IPS-18c (cell line): ENCODE measurements around the gene FPGT.
"Not testable (repeated sequence)": the region's sequence is repeated elsewhere in the genome, so short reads cannot be mapped to it uniquely, and the experiment has no call there.

ENCODE experiments used
- H3K4me3 ChIP-seq: 2 replicates; pipeline ENCODE4 v1.7.0; 2013; ENCODE audit warnings: low read depth, mild to moderate bottlenecking, low read length, moderate library complexity; ENCODE audit not compliant: insufficient read depth
- H3K9me3 ChIP-seq: one replicate; pipeline ENCODE4 v1.6.1; 2013; ENCODE audit warnings: mild to moderate bottlenecking, low read length, moderate library complexity; ENCODE audit not compliant: control insufficient read depth, insufficient read depth

Gene FPGT

DNA sequence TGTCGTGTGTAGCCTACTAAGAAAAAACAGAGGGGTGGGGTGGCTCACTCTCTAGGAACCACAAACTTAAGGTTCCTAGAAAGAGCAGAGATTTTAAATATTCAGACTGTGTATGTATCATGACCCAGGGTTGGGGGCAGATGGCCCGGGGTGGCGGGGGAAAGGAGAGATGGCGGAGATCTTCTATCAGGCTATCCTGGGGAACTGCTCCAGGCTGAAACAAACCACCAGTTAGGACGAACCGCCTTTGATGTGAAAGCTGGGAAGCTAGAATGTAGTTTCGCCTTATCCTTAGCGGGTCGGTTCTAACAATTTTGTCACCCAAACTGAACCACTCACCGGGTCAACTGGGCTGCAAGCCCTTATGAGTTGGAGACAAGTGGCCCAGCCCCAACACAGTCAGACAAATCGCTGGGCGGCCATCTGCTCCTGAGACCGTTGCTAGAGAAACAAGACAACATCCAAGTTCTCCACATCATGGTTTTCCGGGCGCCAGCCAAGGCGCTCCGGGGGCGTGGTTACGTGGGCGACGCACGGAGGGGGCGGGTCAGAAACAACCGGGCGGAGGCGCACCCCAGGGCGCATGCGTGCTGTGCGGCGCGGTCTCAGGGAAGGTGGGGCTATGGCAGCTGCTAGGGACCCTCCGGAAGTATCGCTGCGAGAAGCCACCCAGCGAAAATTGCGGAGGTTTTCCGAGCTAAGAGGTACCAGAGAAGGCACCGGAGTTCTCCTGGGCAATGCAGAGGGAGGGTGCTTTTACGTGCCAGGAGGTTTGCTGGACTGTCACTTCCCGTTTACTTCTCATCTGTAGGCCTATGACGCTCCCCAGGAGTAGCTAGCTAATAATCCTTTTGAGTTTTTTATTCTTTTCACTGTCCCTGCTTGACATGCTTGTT lies at the start of gene FPGT, which contains the start of gene LRRIQ3:
FPGT (plus strand) TSS at position 586 of the 896 bp plus-strand sequence; CDS start at position 623, 37 bp downstream.
LRRIQ3 (minus strand) TSS at position 520 of the 896 bp plus-strand sequence. CDS start 14,492 bp downstream, outside the sequence.
- Histone ChIP-seq H3K4me3 (peak within 1 kb of the TSS; percentile 50), H3K9me3 (no peaks in the 10 kb centered on the region)

DNA sequence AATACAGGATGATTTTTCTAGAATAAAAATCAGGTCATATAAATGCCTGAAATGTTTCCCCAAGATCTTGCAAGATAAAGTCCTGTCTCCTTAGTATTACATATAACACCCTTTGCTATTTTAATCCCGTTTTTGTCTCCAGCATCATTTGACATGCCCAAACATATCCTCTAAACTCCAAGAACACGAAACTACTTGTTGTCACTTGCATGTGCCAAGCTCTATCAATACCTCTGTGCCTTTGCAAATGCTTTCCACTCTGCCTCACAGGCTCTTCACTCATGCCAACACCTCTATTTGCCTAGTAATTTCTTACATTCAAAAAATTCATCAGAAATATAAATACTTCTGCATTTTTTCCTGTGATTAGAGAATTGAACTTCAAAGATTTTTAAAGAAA lies 38.0 kb upstream of the FPGT start:
- no peaks in the 10 kb centered on the region for H3K9me3 ChIP-seq
- H3K4me3 ChIP-seq, result no peak overlapping the region

DNA sequence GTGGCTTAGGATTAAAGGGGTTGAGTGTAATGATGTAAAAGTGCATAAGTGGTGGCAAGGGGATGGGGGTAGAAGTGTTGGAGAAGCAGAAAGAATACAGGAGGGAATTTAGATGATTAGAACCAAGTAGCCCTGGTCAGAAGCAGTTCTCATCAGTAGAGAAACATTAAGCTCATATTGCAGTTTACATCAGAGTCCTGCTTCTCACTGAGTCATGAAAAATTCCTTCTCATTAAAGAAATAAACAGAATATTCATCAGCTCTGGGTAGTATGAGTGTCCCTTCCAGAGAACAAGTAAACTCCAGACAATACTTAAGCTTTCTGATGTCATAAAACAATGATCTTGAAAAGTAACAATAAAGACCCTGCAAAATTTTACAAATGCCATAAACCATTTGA lies 36.5 kb upstream of the FPGT start:
- Histone ChIP-seq H3K4me3 (no peak overlapping the region), H3K9me3 (no peaks in the 10 kb centered on the region)

DNA sequence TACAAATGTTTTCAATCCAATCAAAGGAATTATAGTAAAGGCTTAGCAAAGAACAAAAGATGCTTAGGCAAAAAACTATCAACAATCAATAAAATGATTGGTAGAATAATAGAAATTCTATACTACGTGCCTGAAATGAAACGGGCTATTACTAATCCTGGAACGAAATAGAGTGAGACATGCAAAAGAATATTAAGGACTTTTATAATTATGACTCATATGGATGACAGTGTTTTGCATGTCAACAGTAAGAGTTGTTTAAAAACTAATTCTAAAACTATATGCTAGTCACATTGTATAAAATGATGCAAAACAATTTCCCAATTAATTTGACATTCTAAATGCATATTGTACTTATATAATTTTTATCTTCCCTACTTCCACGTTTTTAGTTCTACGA lies 35.7 kb upstream of the FPGT start:
- no peak overlapping the region for H3K4me3 ChIP-seq

DNA sequence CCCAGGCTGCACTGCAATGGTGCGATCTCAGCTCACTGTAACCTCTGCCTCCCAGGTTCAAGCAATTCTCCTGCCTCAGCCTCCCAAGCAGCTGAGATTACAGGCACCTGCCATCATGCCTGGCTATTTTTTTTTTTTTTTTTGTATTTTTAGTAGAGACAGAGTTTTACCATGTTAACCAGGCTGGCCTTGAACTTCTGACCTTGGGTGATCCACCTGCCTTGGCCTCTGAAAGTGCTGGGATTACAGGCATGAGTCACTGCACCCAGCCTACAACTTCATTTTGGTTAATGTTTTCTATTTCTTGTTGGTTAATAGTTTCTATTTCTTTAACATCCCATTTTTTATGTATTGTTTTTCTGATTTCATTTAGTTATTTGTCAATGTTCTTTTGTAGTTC lies 23.6 kb upstream of the FPGT start:
- H3K9me3 ChIP-seq, H3K4me3 ChIP-seq: not testable (repeated sequence)

More for the DNA sequence above, 35.7 kb upstream of the FPGT start:
- no peaks in the 10 kb centered on the region for H3K9me3 ChIP-seq

DNA sequence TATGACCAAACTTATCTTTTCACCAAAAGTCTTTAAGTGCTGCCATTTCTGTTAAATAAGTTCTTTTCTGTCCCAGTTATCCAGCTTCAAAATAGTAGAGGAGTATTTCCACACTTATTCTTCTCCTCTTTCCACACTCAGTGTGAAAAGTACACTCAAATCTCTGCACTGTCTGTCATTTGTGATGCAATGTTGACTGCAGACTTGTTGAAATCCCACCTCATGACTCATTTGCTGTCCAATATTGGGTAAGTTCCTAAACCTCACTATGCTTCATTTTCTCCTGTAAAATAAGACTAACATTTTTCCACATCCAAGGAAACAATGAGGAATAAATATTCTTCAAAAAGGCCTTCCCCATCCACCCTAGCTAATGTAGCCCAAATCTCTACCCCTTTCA lies 17.6 kb upstream of the FPGT start:
- H3K9me3 ChIP-seq, result no peaks in the 10 kb centered on the region
- H3K4me3 ChIP-seq, result no peak overlapping the region

DNA sequence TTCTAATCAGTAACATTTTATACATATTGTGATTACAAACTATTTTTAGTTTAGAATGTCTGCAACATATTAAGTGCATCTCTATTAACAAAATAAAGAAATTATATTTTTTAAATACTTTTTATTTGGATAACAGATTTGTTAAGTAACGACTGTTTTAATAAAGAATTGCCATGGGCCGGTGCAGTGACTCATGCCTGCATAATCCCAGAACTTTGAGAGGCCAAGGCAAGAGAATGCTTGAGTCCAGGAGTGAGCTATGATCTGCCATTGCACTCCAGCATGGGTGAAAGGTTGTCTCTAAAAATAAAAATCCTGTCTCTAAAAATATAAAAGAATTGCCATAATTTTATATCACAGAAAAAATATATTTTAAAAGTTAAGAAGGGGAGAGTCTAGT lies 4.1 kb upstream of the FPGT start:
- Histone ChIP-seq H3K4me3 (no peak overlapping the region), H3K9me3 (no peaks in the 10 kb centered on the region)

DNA sequence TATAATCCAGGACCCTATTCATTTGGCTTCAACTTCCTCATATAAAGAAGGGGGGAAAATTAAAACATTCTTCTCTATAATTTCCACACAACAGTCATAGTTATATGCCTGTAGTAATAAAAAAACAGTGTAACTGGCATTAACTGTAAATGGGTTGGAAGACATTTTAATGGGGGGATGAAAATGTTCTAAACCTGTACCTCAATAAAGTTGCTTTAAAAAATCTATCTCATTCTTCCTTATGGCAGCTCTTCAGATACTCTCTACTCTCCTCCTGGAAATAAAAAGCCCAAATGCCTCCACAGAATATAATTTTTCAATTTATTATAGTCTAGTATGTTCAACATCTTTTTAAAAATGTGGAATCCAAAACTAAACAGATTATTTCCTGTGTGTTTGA lies 2.7 kb upstream of the FPGT start:
- no peaks in the 10 kb centered on the region for H3K9me3 ChIP-seq
- H3K4me3 ChIP-seq, result no peak overlapping the region

DNA sequence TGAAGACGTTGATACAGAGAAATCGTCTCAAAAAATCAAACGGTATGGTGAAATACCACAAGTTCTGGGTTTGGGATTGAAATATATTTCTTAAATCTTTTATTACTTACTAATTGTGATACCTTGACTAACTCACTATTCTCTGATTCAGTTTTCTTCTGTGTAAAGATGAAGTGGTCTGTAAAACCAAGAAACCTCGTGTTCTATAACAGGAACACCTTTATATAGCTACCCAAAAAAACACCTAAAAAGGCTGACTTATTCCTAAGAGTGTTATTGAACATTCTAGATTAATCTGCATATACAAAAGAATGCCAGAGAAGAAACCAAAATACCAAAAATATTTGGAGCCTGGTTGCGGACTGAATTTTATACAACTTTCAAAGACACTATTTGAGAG lies 787 bp upstream of the FPGT start:
- Histone ChIP-seq H3K9me3 (no peaks in the 10 kb centered on the region), H3K4me3 (no peak overlapping the region; the same call in 1 of the 2 replicates)

DNA sequence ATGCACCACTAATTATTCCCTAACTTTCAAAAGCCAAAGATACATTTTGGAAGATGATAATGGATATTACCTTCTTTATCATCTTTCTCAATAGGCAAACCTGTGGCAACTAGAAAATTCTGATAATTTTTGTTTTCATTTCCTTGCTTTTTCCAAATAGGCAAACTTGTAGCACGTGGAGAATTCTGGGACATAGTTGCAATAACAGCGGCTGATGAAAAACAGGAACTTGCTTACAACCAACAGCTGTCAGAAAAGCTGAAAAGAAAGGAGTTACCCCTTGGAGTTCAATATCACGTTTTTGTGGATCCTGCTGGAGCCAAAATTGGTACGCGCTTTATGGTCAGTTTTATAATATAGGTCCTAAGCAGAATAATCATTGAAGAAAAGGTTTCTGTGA lies 1.5 kb downstream of the FPGT start:
- no peak overlapping the region for H3K4me3 ChIP-seq
- H3K9me3 ChIP-seq, result no peaks in the 10 kb centered on the region

DNA sequence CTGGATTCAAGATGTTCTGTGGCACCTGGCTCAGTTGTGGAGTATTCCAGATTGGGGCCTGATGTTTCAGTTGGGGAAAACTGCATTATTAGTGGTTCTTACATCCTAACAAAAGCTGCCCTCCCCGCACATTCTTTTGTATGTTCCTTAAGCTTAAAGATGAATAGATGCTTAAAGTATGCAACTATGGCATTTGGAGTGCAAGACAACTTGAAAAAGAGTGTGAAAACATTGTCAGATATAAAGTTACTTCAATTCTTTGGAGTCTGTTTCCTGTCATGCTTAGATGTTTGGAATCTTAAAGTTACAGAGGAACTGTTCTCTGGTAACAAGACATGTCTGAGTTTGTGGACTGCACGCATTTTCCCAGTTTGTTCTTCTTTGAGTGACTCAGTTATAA lies 7.2 kb downstream of the FPGT start:
- Histone ChIP-seq H3K9me3 (no peaks in the 10 kb centered on the region), H3K4me3 (no peak overlapping the region)

DNA sequence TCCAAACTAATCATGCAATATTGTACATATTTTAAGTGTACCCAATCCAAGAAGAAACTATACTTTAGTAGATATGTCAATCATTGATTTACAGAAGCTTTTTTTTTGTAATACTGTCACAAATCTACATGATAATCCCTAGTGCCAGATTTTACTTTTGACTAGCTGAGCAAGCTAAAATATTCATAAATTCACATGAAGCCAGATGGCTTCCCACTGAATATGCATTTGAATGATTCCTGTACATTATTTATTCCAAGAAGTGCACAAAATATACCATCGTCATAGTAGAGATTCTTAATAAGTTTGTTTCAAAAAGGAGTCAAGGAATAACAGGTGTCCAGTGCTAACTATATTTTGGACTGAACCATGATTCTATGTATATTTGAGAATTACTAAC lies 17.2 kb downstream of the FPGT start:
- H3K9me3 ChIP-seq, result no peaks in the 10 kb centered on the region
- no peak overlapping the region for H3K4me3 ChIP-seq

DNA sequence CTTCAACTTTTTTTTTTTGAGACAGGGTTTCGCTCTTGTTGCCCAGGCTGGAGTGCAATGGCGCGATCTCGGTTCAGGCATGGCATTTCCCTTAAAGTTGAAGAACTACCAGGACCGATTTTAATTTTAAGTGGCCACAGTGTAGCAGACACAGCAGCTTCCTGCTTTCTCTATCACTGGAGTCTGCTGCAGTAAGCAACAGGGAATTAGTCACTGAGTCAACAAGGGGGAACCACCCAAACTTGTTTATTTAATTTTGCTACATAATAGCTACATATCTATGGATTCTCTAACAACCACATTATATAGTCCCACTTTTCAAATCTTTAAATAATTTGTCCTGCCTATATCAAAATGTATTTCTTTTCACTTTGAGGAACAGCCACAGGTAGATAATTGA lies 24.7 kb downstream of the FPGT start:
- Histone ChIP-seq H3K4me3 (no peak overlapping the region), H3K9me3 (no peaks in the 10 kb centered on the region)

DNA sequence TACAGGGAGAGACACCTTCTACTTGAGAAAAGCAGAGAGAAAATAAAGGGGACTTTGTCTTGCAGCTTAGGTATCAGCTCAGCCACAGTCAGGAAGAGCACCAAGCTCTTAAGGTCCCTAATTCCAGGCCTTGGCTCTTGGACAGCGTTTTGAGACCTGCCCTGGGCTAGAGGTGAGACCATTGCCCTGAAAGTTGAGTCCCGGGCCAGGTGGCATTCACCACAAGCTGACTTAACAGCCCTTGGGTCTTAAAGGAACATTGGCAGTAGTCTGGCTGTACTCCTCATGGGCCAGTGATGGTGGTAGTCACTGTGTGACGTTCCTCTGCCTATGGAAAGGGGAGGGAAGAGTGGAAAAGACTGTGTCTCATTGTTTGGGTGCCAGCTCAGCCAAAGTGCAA lies 25.4 kb downstream of the FPGT start:
- no peak overlapping the region for H3K4me3 ChIP-seq

DNA sequence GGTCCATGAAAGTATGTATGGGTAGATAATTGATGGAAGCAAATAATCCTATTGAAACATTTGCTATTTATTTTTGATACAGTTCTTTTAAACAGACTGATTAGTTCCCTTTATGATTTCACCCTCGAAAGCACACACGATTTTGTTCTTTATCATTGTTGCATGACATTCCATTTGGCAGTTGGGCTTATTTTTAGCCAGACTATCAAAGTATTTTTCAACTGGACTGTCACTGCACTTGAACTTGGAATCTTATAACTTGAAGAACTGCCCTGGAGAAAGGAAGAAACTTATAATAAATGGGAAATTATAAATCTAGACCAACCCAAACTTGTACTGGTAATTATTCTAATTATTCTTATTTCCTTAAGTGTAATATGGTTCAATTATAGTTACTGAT lies 37.1 kb downstream of the FPGT start, which contains the start of gene TNNI3K:
TNNI3K (plus strand) TSS at position 235 of the 400 bp plus-strand sequence; CDS start at position 300, 65 bp downstream.
- Histone ChIP-seq H3K4me3 (no peak within 1 kb of the TSS), H3K9me3 (no peaks in the 10 kb centered on the region)

More for the DNA sequence above, 25.4 kb downstream of the FPGT start:
- no peaks in the 10 kb centered on the region for H3K9me3 ChIP-seq

DNA sequence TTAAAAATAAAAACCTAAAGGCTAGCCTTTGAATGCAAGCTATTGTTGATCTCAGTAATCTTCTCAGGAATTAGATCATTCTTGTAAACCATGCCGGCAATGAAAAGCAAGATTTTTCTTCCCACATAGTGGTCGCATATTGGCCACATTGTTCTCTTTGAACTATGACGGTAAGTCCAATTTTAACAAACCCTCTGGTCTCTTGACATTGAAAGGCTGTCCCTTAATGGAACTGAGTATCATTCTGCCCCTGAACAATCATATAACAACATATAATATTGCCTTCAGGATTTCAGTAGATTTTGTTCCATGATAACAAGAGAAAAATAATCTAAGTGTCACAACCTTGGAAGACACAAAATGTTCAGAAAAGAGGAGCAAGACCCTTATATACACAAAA lies 38.4 kb downstream of the FPGT start:
- H3K4me3 ChIP-seq, result no peak overlapping the region
- H3K9me3 ChIP-seq, result no peaks in the 10 kb centered on the region

DNA sequence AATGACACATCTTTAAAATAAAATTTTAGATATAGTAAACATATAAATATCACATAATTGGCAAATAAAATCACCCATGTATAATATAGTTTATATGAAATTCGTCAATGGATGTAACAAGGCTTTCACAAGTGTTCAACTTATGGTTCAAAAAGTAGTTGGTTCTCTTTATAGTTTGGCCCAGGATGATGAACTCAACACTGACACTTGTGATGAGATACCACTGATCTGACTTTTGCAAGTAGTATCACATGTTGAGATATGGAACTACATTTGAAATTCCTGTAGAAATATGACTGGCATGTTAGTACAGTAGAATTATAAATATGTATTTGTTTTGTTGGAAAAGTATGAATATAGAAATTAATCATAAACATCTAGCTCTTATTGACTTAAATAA lies 39.0 kb downstream of the FPGT start:
- no peak overlapping the region for H3K4me3 ChIP-seq

DNA sequence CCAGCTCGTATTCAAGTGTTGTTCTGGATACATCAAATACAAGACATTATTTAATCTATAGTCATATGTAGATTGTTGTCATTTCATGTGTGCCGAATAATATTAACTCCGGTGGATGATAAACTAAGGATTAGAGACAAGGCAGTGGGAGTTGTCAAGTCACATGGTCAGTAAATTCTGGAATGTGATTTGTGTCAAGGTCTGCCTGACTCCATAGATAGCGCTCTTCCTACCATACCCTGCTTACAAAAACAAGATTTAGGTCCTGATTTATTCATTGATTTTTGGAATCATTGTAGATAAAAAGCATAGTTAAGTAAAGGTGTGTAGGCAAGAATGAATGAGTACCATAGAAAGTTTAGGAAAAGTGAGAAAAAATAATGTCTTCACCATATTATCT lies 39.7 kb downstream of the FPGT start:
- Histone ChIP-seq H3K4me3 (no peak overlapping the region), H3K9me3 (no peaks in the 10 kb centered on the region)

More for the DNA sequence above, 39.0 kb downstream of the FPGT start:
- no peaks in the 10 kb centered on the region for H3K9me3 ChIP-seq
